ENCODE measurements around the gene SLC38A1.
"Not testable (repeated sequence)": the region's sequence is repeated elsewhere in the genome, so short reads cannot be mapped to it uniquely, and the experiment has no call there.

SLC38A1 gene

GRCh38 chr12:46162549-46163076 lies 106.2 kb downstream of the SLC38A1 start:
- DNase-seq = not testable (repeated sequence)

- DNase-seq = no peak
Measured at GRCh38 chr12:46160981-46161690, 107.7 kb downstream of the SLC38A1 start.

DNA sequence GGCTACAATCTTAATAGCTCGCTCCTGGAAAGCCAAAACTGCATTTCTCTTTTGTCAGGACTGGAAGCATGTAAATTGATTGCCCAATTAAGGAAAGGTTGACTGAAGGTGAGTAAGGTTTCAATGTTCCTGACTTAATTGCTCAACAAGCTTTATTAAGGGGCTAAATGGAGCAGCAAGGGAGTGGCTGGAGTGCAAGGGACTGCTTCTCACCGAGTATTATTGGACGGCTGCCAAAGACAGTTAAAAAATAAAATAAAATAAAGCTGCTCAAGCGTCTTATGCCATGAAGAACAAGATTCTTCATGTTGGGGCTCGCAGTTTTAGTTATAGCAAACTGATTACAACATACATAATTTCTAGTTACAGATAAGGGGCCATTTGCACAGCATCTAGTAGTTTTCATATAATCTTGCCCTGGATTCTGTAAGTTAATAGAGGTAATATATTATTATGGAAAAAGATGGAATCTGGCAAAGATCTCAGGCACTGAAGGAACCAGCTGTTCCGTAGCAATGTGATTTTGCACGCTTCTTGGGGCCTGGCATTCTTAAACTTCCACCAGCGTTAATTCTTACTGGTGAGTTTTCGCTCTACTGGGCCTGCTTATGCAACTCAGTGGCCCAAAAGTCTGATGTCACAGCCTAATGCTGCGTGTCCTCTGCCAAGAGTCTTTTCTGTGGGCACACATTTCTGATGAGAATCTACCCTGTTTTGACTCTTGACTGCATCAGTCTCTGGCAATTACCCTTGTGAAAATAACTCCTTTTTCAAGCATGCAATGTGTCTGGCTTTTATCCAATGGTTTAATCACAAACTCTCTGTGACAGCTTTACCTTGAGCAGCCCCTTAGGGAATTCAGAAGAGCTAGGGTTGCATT lies 108.5 kb downstream of the SLC38A1 start:
- peak; percentile 92 for DNase-seq

DNA sequence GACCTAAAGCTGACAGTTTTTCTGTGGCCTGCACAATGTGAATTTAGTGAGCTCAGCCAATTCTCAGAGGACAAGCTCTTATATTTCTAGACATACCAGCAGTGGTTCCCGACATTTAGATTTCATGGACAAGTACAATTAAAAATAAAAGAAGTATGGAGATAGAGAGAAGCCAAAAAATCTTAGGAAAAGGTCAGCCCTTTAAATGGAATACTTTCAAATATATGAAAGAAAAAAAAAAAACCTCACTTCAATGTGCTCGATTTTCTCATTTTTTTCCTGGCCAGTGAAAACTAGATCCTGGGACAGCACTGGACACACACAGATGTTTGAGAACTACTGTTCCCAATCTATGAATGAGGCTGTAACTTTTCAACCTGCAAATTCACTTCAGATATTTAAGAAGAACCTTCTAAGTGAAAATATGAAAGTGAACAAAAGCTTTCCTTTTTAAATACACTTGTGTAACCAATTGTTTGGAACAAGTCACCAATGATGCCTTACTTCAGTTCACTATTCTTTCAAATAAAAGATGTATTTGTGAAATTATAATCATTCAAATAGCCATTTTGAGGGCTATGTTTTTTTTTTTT lies 109.4 kb downstream of the SLC38A1 start:
- no peak for DNase-seq

- no peak for DNase-seq
Measured at GRCh38 chr12:46158501-46158900, 110.3 kb downstream of the SLC38A1 start.

DNA sequence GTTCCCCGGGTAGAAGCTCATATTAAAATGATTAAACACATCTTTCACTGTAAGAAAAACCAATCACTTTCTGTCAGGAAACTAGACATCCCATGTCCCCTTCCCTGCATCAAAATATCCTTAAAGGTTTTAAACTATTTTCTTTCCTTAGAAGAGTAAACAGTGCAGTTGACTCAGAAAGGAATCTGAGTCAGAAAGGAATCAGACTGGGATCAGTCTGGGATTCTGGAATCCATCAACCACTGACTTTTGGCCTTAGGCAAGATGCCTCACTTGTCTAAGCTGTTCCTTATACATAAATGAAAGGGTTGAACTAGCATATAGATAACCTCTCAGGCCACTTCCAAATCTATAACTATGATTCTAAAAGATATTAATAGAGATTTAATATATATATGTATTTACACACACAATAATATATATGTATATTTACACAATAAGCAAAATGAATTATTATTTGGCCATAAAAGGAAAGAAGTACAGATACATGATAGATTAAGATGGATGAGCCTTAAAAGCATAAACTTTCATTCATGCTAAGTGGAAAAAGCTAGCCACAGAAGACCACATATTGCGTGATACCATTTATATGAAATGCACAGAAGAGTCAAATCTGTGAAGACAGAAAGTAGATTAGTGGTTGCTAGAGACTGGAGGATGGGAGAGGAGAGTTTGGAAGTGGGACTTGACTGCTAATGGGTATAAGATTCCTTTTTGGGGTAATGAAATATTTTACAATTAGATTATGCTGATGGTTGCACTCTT lies 114.4 kb downstream of the SLC38A1 start:
- no peak for DNase-seq

- no peak for DNase-seq
Measured at GRCh38 chr12:46153268-46153872, 115.5 kb downstream of the SLC38A1 start.

DNA sequence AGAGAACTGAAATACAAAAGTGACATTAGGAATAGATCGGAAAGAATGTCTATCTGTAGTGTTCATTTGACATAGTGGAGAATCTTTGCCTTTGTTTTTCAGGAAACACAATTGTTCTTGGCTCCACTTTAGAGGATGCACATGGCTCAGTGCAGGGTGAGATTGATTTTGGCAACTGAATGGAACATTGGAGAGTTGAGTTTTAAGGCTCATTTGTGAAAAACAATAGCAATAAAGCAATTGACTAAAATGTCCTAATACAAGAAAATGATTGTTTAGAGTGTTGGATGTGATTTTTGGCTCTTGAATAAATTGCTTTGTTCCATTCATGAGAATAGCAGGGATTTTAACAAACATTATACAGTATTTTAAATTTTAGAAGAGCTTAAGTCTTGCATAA lies 116.4 kb downstream of the SLC38A1 start:
- DNase-seq = no peak

GRCh38 chr12:46150735-46151134 lies 118.1 kb downstream of the SLC38A1 start:
- DNase-seq = no peak

DNA sequence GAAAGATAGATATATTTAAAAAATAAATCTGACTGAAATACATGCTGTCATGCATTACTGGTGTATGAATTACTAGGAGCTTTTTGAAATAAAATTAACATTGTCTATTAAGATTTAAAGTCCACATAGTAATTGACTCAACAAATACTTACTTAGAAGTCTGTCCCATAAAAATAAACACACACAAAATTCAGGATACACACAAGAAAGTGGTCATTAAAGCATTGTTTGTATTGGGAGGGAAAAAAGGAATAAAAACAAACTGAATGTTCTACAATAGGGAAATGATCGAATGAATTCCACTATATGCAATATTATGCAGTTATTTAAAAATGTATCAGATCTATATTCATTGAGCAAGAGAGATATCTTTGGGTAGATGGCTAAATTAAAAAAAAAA lies 118.9 kb downstream of the SLC38A1 start:
- DNase-seq = no peak

DNA sequence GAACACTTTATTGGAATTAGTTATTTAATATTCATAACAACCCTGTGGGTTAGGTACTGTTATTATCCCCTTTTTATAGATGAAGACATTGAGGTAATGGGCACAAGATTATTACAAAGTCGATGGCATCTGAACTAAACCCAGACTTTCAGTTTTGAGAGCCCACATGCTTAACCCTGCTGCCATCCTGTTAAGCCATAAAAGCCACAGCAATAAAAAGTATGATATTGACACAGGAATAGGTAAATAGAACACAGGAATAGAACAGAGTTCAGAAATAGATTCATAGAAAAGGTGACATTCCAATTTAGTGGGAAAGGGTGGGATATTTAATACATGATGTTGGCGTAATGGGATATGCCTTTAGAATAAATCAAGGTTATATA lies 119.8 kb downstream of the SLC38A1 start:
- DNase-seq = no peak

DNA sequence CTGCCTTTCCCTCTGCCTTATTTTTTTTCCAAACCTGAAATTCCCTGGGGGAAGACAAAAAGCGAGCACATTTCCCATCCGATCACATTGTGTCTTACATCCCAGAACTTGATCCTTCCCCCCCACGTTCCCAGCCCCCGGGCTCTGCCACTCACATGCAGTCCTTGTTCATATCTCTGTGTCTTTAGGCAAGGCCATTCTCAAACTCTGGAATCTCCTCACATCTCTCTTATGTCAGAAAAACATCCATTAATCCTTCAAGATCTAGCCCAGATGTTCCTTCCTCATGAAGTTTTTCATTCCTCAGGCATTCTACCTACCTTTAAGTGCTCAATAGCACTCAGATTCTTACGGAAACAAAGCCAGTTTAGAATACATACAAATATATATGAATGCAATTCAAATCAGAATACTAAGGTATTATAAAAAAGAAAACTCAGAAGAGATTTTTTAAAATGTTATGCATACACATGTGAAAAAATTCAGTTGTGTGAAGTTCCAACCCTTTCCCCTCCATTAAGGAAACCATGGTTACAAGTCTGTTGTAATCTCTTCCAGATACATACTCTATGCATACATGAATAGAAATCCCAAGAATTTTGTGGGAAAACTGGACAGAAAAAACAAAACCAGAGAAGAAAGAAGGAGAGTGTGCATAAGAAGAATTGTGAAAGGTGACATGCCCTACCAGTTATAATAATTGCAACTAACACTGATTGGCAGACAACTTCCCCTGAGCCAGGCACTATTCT lies 120.3 kb downstream of the SLC38A1 start:
- DNase-seq = no peak

GRCh38 chr12:46147144-46147543 lies 121.7 kb downstream of the SLC38A1 start:
- DNase-seq = no peak

- no peak for DNase-seq
Measured at GRCh38 chr12:46145881-46146280, 123.0 kb downstream of the SLC38A1 start.

GRCh38 chr12:46144433-46144832 lies 124.4 kb downstream of the SLC38A1 start:
- DNase-seq = no peak

- DNase-seq = no peak
Measured at GRCh38 chr12:46136249-46136648, 132.6 kb downstream of the SLC38A1 start.

DNA sequence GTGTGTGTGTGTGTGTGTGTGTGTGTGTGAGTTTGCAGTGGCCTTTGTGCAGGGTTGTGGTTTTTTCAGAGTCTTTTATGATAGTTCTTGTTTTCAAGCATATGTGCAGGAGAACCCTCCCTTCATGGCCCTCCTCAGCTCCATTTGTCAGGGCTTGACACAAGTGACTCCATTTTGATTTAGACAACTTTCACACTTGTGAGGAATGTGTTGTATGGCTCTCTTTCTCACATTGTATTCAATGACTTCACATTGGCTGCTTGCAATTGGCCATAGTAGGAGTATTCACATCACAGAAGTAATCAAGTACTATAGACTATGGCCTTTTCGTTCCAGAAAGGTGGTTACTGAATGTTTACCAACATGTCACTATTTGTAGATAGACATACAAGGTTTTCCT lies 133.1 kb downstream of the SLC38A1 start:
- no peak for DNase-seq

- no peak for DNase-seq
Measured at GRCh38 chr12:46134852-46135251, 134.0 kb downstream of the SLC38A1 start.

GRCh38 chr12:46134205-46134811 lies 134.5 kb downstream of the SLC38A1 start:
- DNase-seq = no peak

- DNase-seq = no peak
Measured at GRCh38 chr12:46133751-46134150, 135.1 kb downstream of the SLC38A1 start.
